H1 (cell line): ENCODE results near the gene SCN8A. TPM values are rescaled to one million over a fixed set of nuclear protein-coding genes. Genes with fewer than 3 reads are reported as not detected.

Experiments used
- CTCF ChIA-PET: fragments of 300-600 bp; sonication (Branson Sonifier 250); formaldehyde crosslinking; loops from one replicate; lab custom pipeline; 2021; ENCODE audit not compliant: partially characterized antibody; lab: Charles Lee
- POLR2A ChIA-PET: fragments of 300-600 bp; sonication (Branson Sonifier 250); formaldehyde crosslinking; loops from one replicate; lab custom pipeline; 2021; ENCODE audit warnings: inconsistent platforms; ENCODE audit not compliant: partially characterized antibody; lab: Charles Lee
- DNase-seq, 2 experiments: peaks; one replicate each; pipeline versions ENCODE4 v3.0.0 to v3.0.0-alpha.2; 2010 to 2022; ENCODE audit warnings: low spot score in 2 of 2, low read depth in 1 of 2, mixed read lengths in 1 of 2
- FAIRE-seq: peaks from 2 replicates; lab custom pipeline; 2011; peaks lifted over from hg19 to GRCh38; lab: Jason Lieb, UNC
- H2AFZ ChIP-seq: 2 replicates; pipeline ENCODE4 v1.8.1; 2012; ENCODE audit warnings: low read length, inconsistent platforms
- H2AK5ac ChIP-seq: 2 replicates; pipeline ENCODE4 v1.6.1; 2013; ENCODE audit warnings: low read depth, low read length
- H2BK120ac ChIP-seq: replicated peaks from 2 replicates; pipeline ENCODE3; 2013; ENCODE audit warnings: low read depth, low read length, inconsistent platforms
- H2BK12ac ChIP-seq: 2 replicates; pipeline ENCODE4 v1.6.1; 2013; ENCODE audit warnings: low read depth, low read length
- H2BK15ac ChIP-seq: 2 replicates; pipeline ENCODE4 v1.6.1; 2013; ENCODE audit warnings: low read length
- H2BK20ac ChIP-seq: 2 replicates; pipeline ENCODE4 v1.6.1; 2013; ENCODE audit warnings: low read length
- H2BK5ac ChIP-seq: 2 replicates; pipeline ENCODE4 v1.6.1; 2013; ENCODE audit warnings: low read depth, low read length
- H3K14ac ChIP-seq: 2 replicates; pipeline ENCODE4 v1.6.1; 2013; ENCODE audit warnings: inconsistent platforms; ENCODE audit not compliant: insufficient read length
- H3K18ac ChIP-seq: 2 replicates; pipeline ENCODE4 v1.6.1; 2013; ENCODE audit warnings: low read length; ENCODE audit errors: extremely low read depth
- H3K23ac ChIP-seq: 2 replicates; pipeline ENCODE4 v1.6.1; 2013; ENCODE audit warnings: inconsistent platforms; ENCODE audit not compliant: insufficient read length
- H3K23me2 ChIP-seq: 2 replicates; pipeline ENCODE4 v1.6.1; 2013; ENCODE audit warnings: low read depth, low read length
- H3K27ac ChIP-seq: 2 replicates; pipeline ENCODE4 v1.6.1; 2011; ENCODE audit warnings: low read depth, low read length, inconsistent platforms
- H3K27me3 ChIP-seq, 4 experiments: replicated peaks in 1 of 4; 1 replicate in 1 of 4; 2 replicates in 3 of 4; pipeline versions ENCODE4 v1.6.1 to v1.8.1; 2011 to 2013; ENCODE audit warnings: low read length in 3 of 4, mild to moderate bottlenecking in 3 of 4, inconsistent platforms in 2 of 4, mixed read lengths in 2 of 4, moderate library complexity in 1 of 4; ENCODE audit not compliant: control insufficient read depth in 3 of 4, insufficient read depth in 3 of 4; ENCODE audit errors: extremely low read depth in 1 of 4
- H3K36me3 ChIP-seq, 4 experiments: 2 replicates each; pipeline versions ENCODE4 v1.6.1 to v1.8.1; 2011 to 2013; ENCODE audit warnings: mild to moderate bottlenecking in 4 of 4, low read length in 3 of 4, moderate library complexity in 2 of 4, control low read depth in 1 of 4, inconsistent platforms in 1 of 4; ENCODE audit not compliant: insufficient read depth in 4 of 4, control insufficient read depth in 2 of 4
- H3K4ac ChIP-seq: replicated peaks from 2 replicates; pipeline ENCODE3; 2013; ENCODE audit warnings: low read length, low read depth, mixed read lengths, inconsistent platforms; ENCODE audit not compliant: insufficient read length
- H3K4me1 ChIP-seq, 4 experiments: replicated peaks in 1 of 4; 1 replicate in 1 of 4; 2 replicates in 3 of 4; pipeline versions ENCODE4 v1.6.1 to v1.8.1; 2011 to 2013; ENCODE audit warnings: low read length in 3 of 4, inconsistent platforms in 2 of 4, mixed read lengths in 1 of 4; ENCODE audit not compliant: insufficient read depth in 4 of 4, control insufficient read depth in 3 of 4
- H3K4me2 ChIP-seq, 2 experiments: 2 replicates each; pipeline versions ENCODE4 v1.6.1 to v1.8.1; 2011 to 2013; ENCODE audit warnings: low read depth in 2 of 2, low read length in 2 of 2, control low read depth in 1 of 2, inconsistent platforms in 1 of 2, mild to moderate bottlenecking in 1 of 2; ENCODE audit not compliant: insufficient read depth in 1 of 2
- H3K4me3 ChIP-seq, 4 experiments: fragments of 200-600, 300-600 bp in 1 of 4; sonication (generic), shearing (Covaris generic), sonication (Bioruptor Twin) in 1 of 4; 2 replicates each; pipeline versions ENCODE4 v1.5.1 to v1.8.1; 2011 to 2016; ENCODE audit warnings: low read length in 4 of 4, low read depth in 3 of 4, control low read depth in 2 of 4, inconsistent platforms in 2 of 4, mild to moderate bottlenecking in 2 of 4, mixed read lengths in 1 of 4, moderate library complexity in 1 of 4; ENCODE audit not compliant: insufficient read depth in 2 of 4; ENCODE audit errors: extremely low read depth in 1 of 4
- H3K56ac ChIP-seq: replicated peaks from 2 replicates; pipeline ENCODE3; 2013; ENCODE audit warnings: low read depth, mild to moderate bottlenecking, mixed read lengths, low read length, inconsistent platforms; ENCODE audit not compliant: insufficient read length
- H3K79me1 ChIP-seq: 2 replicates; pipeline ENCODE4 v1.6.1; 2013; ENCODE audit warnings: low read depth, low read length, control low read depth
- H3K79me2 ChIP-seq, 2 experiments: 2 replicates each; pipeline versions ENCODE4 v1.6.1 to v1.8.1; 2012 to 2013; ENCODE audit warnings: low read length in 2 of 2, mild to moderate bottlenecking in 2 of 2, inconsistent platforms in 1 of 2; ENCODE audit not compliant: insufficient read depth in 2 of 2, control insufficient read depth in 1 of 2
- H3K9ac ChIP-seq, 4 experiments: replicated peaks in 1 of 4; 1 replicate in 1 of 4; 2 replicates in 3 of 4; pipeline versions ENCODE4 v1.6.1 to v1.8.1; 2011 to 2013; ENCODE audit warnings: low read depth in 3 of 4, low read length in 3 of 4, control low read depth in 2 of 4, mild to moderate bottlenecking in 2 of 4, moderate library complexity in 2 of 4, inconsistent platforms in 1 of 4; ENCODE audit errors: extremely low read depth in 1 of 4
- H3K9me3 ChIP-seq, 2 experiments: 2 replicates each; pipeline versions ENCODE4 v1.6.1 to v1.8.1; 2012 to 2013; ENCODE audit warnings: mild to moderate bottlenecking in 2 of 2, moderate library complexity in 2 of 2, control low read depth in 1 of 2, inconsistent platforms in 1 of 2, low read depth in 1 of 2, low read length in 1 of 2, mixed read lengths in 1 of 2; ENCODE audit not compliant: insufficient read depth in 2 of 2
- H4K20me1 ChIP-seq, 2 experiments: replicated peaks in 1 of 2; 2 replicates each; pipeline versions ENCODE3 to v1.8.1; 2011 to 2013; ENCODE audit warnings: inconsistent platforms in 2 of 2, low read length in 2 of 2, mild to moderate bottlenecking in 1 of 2; ENCODE audit not compliant: insufficient read depth in 2 of 2, control insufficient read depth in 1 of 2
- H4K5ac ChIP-seq: 2 replicates; pipeline ENCODE4 v1.6.1; 2013; ENCODE audit warnings: low read length, low read depth, mixed read lengths, inconsistent platforms; ENCODE audit not compliant: insufficient read length
- H4K8ac ChIP-seq: 2 replicates; pipeline ENCODE4 v1.8.0; 2013; ENCODE audit warnings: mild to moderate bottlenecking, moderate library complexity, low read length, inconsistent platforms; ENCODE audit not compliant: insufficient read depth; ENCODE audit errors: extremely low read depth
- H4K91ac ChIP-seq: replicated peaks from 2 replicates; pipeline ENCODE3; 2013; ENCODE audit warnings: low read length, mixed read lengths, inconsistent platforms; ENCODE audit not compliant: insufficient read length
- CBX5 ChIP-seq: fragments of 300-800, 300-1000 bp; sonication (generic); IDR thresholded peaks from 2 replicates; pipeline ENCODE4 v1.7.1; 2016; ENCODE audit warnings: antibody characterized with exemption, low read length, low read depth
- CBX8 ChIP-seq: fragments of 300-800, 300-1000 bp; sonication (generic); IDR thresholded peaks from 2 replicates; pipeline ENCODE4 v1.7.1; 2016; ENCODE audit warnings: low read depth, low read length, borderline replicate concordance
- CHD1 ChIP-seq: IDR thresholded peaks from 2 replicates; pipeline ENCODE4 v1.6.1; 2012; ENCODE audit warnings: low read depth, low read length, improper control_type of control experiment
- CREB1 ChIP-seq: IDR thresholded peaks from 2 replicates; pipeline ENCODE4 v1.6.1; 2012; ENCODE audit warnings: inconsistent platforms
- EGR1 ChIP-seq: IDR thresholded peaks from 2 replicates; pipeline ENCODE4 v1.6.1; 2011; ENCODE audit warnings: low read depth, low read length, borderline replicate concordance
- GABPA ChIP-seq: IDR thresholded peaks from 2 replicates; pipeline ENCODE4 v1.6.1; 2011; ENCODE audit warnings: mild to moderate bottlenecking, low read length, moderate library complexity, borderline replicate concordance; ENCODE audit not compliant: insufficient read depth
- HDAC2 ChIP-seq, 2 experiments: fragments of 300-600 bp in 1 of 2; sonication (generic) in 1 of 2; IDR thresholded peaks; 2 replicates each; pipeline ENCODE4 v1.6.1; 2011 to 2012; ENCODE audit warnings: low read depth in 2 of 2, low read length in 2 of 2, mild to moderate bottlenecking in 2 of 2, moderate library complexity in 2 of 2, borderline replicate concordance in 1 of 2, inconsistent platforms in 1 of 2
- HDAC6 ChIP-seq: IDR thresholded peaks from one replicate; pipeline ENCODE4 v1.7.1; 2012; ENCODE audit warnings: low read depth, mild to moderate bottlenecking, inconsistent platforms, low read length, moderate library complexity
- KDM5A ChIP-seq: fragments of 200-600 bp; IDR thresholded peaks from 2 replicates; pipeline ENCODE4 v1.7.1; 2012; ENCODE audit warnings: mild to moderate bottlenecking, low read length, inconsistent platforms, mixed read lengths
- NANOG ChIP-seq: IDR thresholded peaks from 2 replicates; pipeline ENCODE4 v1.6.1; 2011; ENCODE audit warnings: low read length, low read depth, mild to moderate bottlenecking, inconsistent platforms; ENCODE audit not compliant: insufficient read depth, poor library complexity, severe bottlenecking
- POU5F1 ChIP-seq: IDR thresholded peaks from 2 replicates; pipeline ENCODE4 v1.6.1; 2011; ENCODE audit warnings: low read depth, mild to moderate bottlenecking, low read length, moderate library complexity
- SP4 ChIP-seq: IDR thresholded peaks from 2 replicates; pipeline ENCODE4 v1.6.1; 2012; ENCODE audit warnings: low read length, inconsistent platforms
- SRF ChIP-seq: IDR thresholded peaks from 2 replicates; pipeline ENCODE4 v1.6.1; 2011; ENCODE audit warnings: mild to moderate bottlenecking, low read depth, low read length, moderate library complexity
- SUZ12 ChIP-seq: fragments of 200-600 bp; sonication (generic); IDR thresholded peaks from 2 replicates; pipeline ENCODE4 v1.6.1; 2012; ENCODE audit warnings: mild to moderate bottlenecking, inconsistent platforms, low read length, moderate library complexity, mixed read lengths
- TAF7 ChIP-seq: optimal IDR thresholded peaks from 2 replicates; pipeline ENCODE3; 2011; ENCODE audit warnings: low read depth, mild to moderate bottlenecking, inconsistent platforms, low read length, moderate library complexity, borderline replicate concordance
- WGBS, 2 experiments: shearing (Covaris generic) in 1 of 2; methylation state at CpG; one replicate each; pipeline versions ENCODE4 v1.1.6 to v1.1.7; 2013 to 2015; ENCODE audit warnings: low lambda C conversion rate in 2 of 2, mixed read lengths in 2 of 2, inconsistent platforms in 1 of 2, low coverage in 1 of 2, missing lambda C conversion rate in 1 of 2; ENCODE audit not compliant: insufficient replicate concordance in 2 of 2, insufficient coverage in 1 of 2, insufficient read length in 1 of 2; ENCODE audit errors: extremely low coverage in 1 of 2, missing lambda C conversion rate in 1 of 2; 5-methylcytosine and 5-hydroxymethylcytosine counted together
- polyA plus RNA-seq, 7 experiments: library from polyadenylated mRNA; depleted of rRNA in 3 of 7; stranded (reverse) in 5 of 7; unstranded in 2 of 7; fragments of >200 nt in 5 of 7; fragments of 200-250 nt in 2 of 7; gene quantifications; 1 replicate in 5 of 7; 2 replicates in 1 of 7; 4 replicates in 1 of 7; pipeline versions ENCODE4 v1.2.1 to v1.2.3, GENCODE V29; 2011 to 2013; ENCODE audit warnings: missing spikeins in 2 of 7, mixed read lengths in 2 of 7
- total RNA-seq: library from RNA; stranded (reverse); fragmentation: NEBNext Ultra II Directional; extraction: Animal tissue kit (Norgen Biotek cat#: 25700); gene quantifications from 2 replicates; pipeline ENCODE4 v1.2.1, GENCODE V29; 2021

SCN8A gene
- total and polyA plus RNA-seq, 2 of the 8 experiments (the other 6 are each of a cell fraction or from before 2014, with no cell fraction given), result 6.3 to 10.7 TPM

- no peak overlapping the region for H3K4me2 ChIP-seq
- H2BK5ac ChIP-seq, result no peak overlapping the region
- no peak overlapping the region for H3K23ac ChIP-seq
- H2AK5ac ChIP-seq, result no peak overlapping the region
- H3K9ac ChIP-seq, result no peak overlapping the region
- H4K5ac ChIP-seq, result no peak overlapping the region
- H3K23me2 ChIP-seq, result no peaks in the 10 kb centered on the region; the same call in 1 of the 2 replicates
- no peaks in the 10 kb centered on the region for H3K9me3 ChIP-seq
- H3K4me1 ChIP-seq, result peaks cover 0 to 6% (median 0%) of the 10 kb centered on the region in 4 experiments; a peak in 2 of 7 replicates
- H3K56ac ChIP-seq, result no peak overlapping the region
- H3K27ac ChIP-seq, result no peak overlapping the region
- no peak overlapping the region for H4K91ac ChIP-seq
- H3K27me3 ChIP-seq, result no peaks in the 10 kb centered on the region
- H4K8ac ChIP-seq, result no peak overlapping the region
- H3K4me3 ChIP-seq, result no peak overlapping the region
- WGBS, 2 experiments, result 96% methylated on average over 4 of the region's 4 CpGs; no CpG with 5 or more reads in 1 of the 2 experiments
- no peak for DNase-seq
- no peak overlapping the region for H3K18ac ChIP-seq
- CTCF ChIA-PET, result interaction anchor here (1.2 to 4.8 kb wide), 3 partner anchors 10 to 172 kb away, joined by 3 to 21 read pairs (median 3); no protein-coding TSS in a partner anchor
- POLR2A ChIA-PET, result no interaction called here
- no peak overlapping the region for H2BK20ac ChIP-seq
- no peaks in the 10 kb centered on the region for H3K79me2 ChIP-seq
- no peak for FAIRE-seq
- H4K20me1 ChIP-seq, result peaks cover 0 to 3% of the 10 kb centered on the region in 2 experiments
- no peak overlapping the region for H2AFZ ChIP-seq
- H3K14ac ChIP-seq, result no peak overlapping the region
- H3K4ac ChIP-seq, result no peak overlapping the region
- H3K79me1 ChIP-seq, result no peaks in the 10 kb centered on the region
- H2BK120ac ChIP-seq, result no peak overlapping the region
- H3K36me3 ChIP-seq, result peaks cover 0 to 2% (median 0%) of the 10 kb centered on the region in 4 experiments; a peak in 1 of 8 replicates
- H2BK12ac ChIP-seq, result no peak overlapping the region
- H2BK15ac ChIP-seq, result no peak overlapping the region
- TF ChIP-seq SP4, result no peak
- no peak for TF ChIP-seq KDM5A
- no peak for TF ChIP-seq HDAC2 (IDR thresholded peaks at IDR 0.05; ENCODE audit: borderline replicate concordance in 1 of 2, low read depth in 2 of 2, low read length in 2 of 2)
- TF ChIP-seq GABPA, result no peak
- no peak for TF ChIP-seq CREB1
- no peak for TF ChIP-seq CHD1
- TF ChIP-seq SRF, result no peak
- TF ChIP-seq TAF7, result no peak
- no peak for TF ChIP-seq HDAC6
- TF ChIP-seq SUZ12, result no peak
- TF ChIP-seq CBX8, result no peak
- no peak for TF ChIP-seq CBX5
- no peak for TF ChIP-seq NANOG
- TF ChIP-seq POU5F1, result no peak
- no peak for TF ChIP-seq EGR1
Measured at GRCh38 chr12:51689983-51690382, 99.0 kb downstream of the SCN8A start.
